RWPE2 (cell line): ENCODE measurements around the gene C1QTNF8.

Source experiments
- ATAC-seq: fragments of 200-7000 bp; cut with Tn5 transposase; 3 replicates; pipeline ENCODE4 v1.9.1; 2021; ENCODE audit warnings: low read depth
- DNase-seq: peaks from one replicate; pipeline ENCODE4 v3.0.0-alpha.2; 2020; ENCODE audit warnings: low spot score
- H3K27ac ChIP-seq: fragments of 450-650 bp; 2 replicates; pipeline ENCODE4 v1.5.1; 2017; ENCODE audit warnings: mild to moderate bottlenecking; ENCODE audit not compliant: poor library complexity, severe bottlenecking
- H3K27me3 ChIP-seq: fragments of 250-450 bp; sonication (Bioruptor Pico); 2 replicates; pipeline ENCODE4 v1.5.1; 2021; ENCODE audit warnings: mild to moderate bottlenecking, moderate library complexity; ENCODE audit not compliant: insufficient read depth, poor library complexity, severe bottlenecking
- H3K36me3 ChIP-seq: fragments of 250-450 bp; sonication (Bioruptor Pico); 2 replicates; pipeline ENCODE4 v1.5.1; 2020; ENCODE audit warnings: low read depth, mild to moderate bottlenecking, moderate library complexity
- H3K4me1 ChIP-seq: fragments of 250-450 bp; sonication (Bioruptor Pico); 2 replicates; pipeline ENCODE4 v1.5.1; 2021; ENCODE audit warnings: mild to moderate bottlenecking, moderate library complexity; ENCODE audit not compliant: insufficient read depth, poor library complexity, severe bottlenecking
- H3K4me3 ChIP-seq: fragments of 250-450 bp; sonication (Bioruptor Pico); 2 replicates; pipeline ENCODE4 v1.5.1; 2021; ENCODE audit warnings: mild to moderate bottlenecking, moderate library complexity; ENCODE audit not compliant: severe bottlenecking
- H3K9me3 ChIP-seq: fragments of 250-450 bp; sonication (Bioruptor Pico); 2 replicates; pipeline ENCODE4 v1.5.1; 2021; ENCODE audit warnings: mild to moderate bottlenecking, moderate library complexity; ENCODE audit not compliant: severe bottlenecking
- CTCF ChIP-seq: fragments of 450-650 bp; IDR thresholded peaks from one replicate; pipeline ENCODE4 v1.5.1; 2017; ENCODE audit warnings: mild to moderate bottlenecking, moderate library complexity; ENCODE audit not compliant: poor library complexity, severe bottlenecking

The C1QTNF8 gene

GRCh38 chr16:1096169-1097082 is at the start of gene C1QTNF8:
Gene C1QTNF8 (minus strand): TSS chr16:1096244. CDS start chr16:1094922, 1,322 bp downstream.
- H3K27me3 ChIP-seq: no peaks in the 10 kb centered on the region
- no peaks in the 10 kb centered on the region for H3K9me3 ChIP-seq
- H3K4me1 ChIP-seq: no peaks in the 10 kb centered on the region
- DNase-seq: no peak
- no peak within 1 kb of the TSS for H3K4me3 ChIP-seq
- H3K36me3 ChIP-seq: no peaks in the 10 kb centered on the region
- ATAC-seq: no peak
- no peak for TF ChIP-seq CTCF
- H3K27ac ChIP-seq: no peak within 1 kb of the TSS

- Histone ChIP-seq H3K4me1 (no peaks in the 10 kb centered on the region), H3K36me3 (no peaks in the 10 kb centered on the region), H3K4me3 (no peak overlapping the region), H3K9me3 (no peaks in the 10 kb centered on the region), H3K27me3 (peaks cover 6% of the 10 kb centered on the region), H3K27ac (no peak overlapping the region)
- no peak for DNase-seq
- no peak for TF ChIP-seq CTCF
- ATAC-seq: no peak
Measured at GRCh38 chr16:1145383-1146100, 49.5 kb upstream of the C1QTNF8 start.

GRCh38 chr16:1144476-1145382 is 48.7 kb upstream of the C1QTNF8 start:
- TF ChIP-seq CTCF: no peak
- no peaks in the 10 kb centered on the region for H3K36me3 ChIP-seq
- peaks cover 5% of the 10 kb centered on the region for H3K27me3 ChIP-seq

GRCh38 chr16:1143761-1144450 is 47.9 kb upstream of the C1QTNF8 start:
- ATAC-seq (no peak), DNase-seq (no peak)
- H3K27ac ChIP-seq: no peak overlapping the region
- H3K4me3 ChIP-seq: no peak overlapping the region
- H3K27me3 ChIP-seq: peaks cover 5% of the 10 kb centered on the region
- H3K9me3 ChIP-seq: no peaks in the 10 kb centered on the region
- no peaks in the 10 kb centered on the region for H3K36me3 ChIP-seq
- no peak for TF ChIP-seq CTCF
- no peaks in the 10 kb centered on the region for H3K4me1 ChIP-seq

More at GRCh38 chr16:1144476-1145382, 48.7 kb upstream of the C1QTNF8 start:
- Histone ChIP-seq H3K4me1 (no peaks in the 10 kb centered on the region), H3K27ac (no peak overlapping the region), H3K9me3 (no peaks in the 10 kb centered on the region), H3K4me3 (no peak overlapping the region)
- DNase-seq (no peak), ATAC-seq (no peak)
